Epithelial cell of proximal tubule (primary cell): ENCODE results near the gene SEZ6L2. TPM values are rescaled to one million over a fixed set of nuclear protein-coding genes. Genes with fewer than 3 reads are reported as not detected.
"Not testable (repeated sequence)": the region's sequence is repeated elsewhere in the genome, so short reads cannot be mapped to it uniquely, and the experiment has no call there.

Experiments
- DNase-seq: peaks from one replicate; pipeline ENCODE4 v3.0.0-alpha.2; 2011; ENCODE audit warnings: low read depth
- H3K4me3 ChIP-seq: 2 replicates; pipeline ENCODE4 v1.5.1; 2011; ENCODE audit warnings: low read depth, mild to moderate bottlenecking, low read length
- CTCF ChIP-seq: conservative IDR thresholded peaks from 2 replicates; pipeline ENCODE4 v1.5.1; 2012; ENCODE audit warnings: low read depth, mild to moderate bottlenecking, low read length
- total RNA-seq: library from RNA; depleted of rRNA; stranded (reverse); fragments of >200 nt; gene quantifications from 2 replicates; pipeline ENCODE4 v1.2.3, GENCODE V29; 2015

Gene SEZ6L2
- 2.2 and 12.8 TPM in 2 replicates for total RNA-seq

- peak; percentile 70 for DNase-seq
- H3K4me3 ChIP-seq, result peak within 1 kb of the TSS; percentile 63
- TF ChIP-seq CTCF, result peak; percentile 45
Measured at GRCh38 chr16:29899516-29900101, at the start of gene SEZ6L2. TSS of gene SEZ6L2 (minus strand) at chr16:29899550. CDS start at chr16:29899019, 531 bp downstream.

GRCh38 chr16:29947897-29948296 lies 48.5 kb upstream of the SEZ6L2 start:
- DNase-seq, result no peak
- TF ChIP-seq CTCF, result no peak
- H3K4me3 ChIP-seq, result no peak overlapping the region

- DNase-seq, result peak; percentile 99
- peak; percentile 57 for TF ChIP-seq CTCF
- peak overlapping the region; percentile 47 for H3K4me3 ChIP-seq
Measured at GRCh38 chr16:29943846-29944799, 44.8 kb upstream of the SEZ6L2 start.

- no peak for TF ChIP-seq CTCF
- DNase-seq, result no peak
- H3K4me3 ChIP-seq, result no peak overlapping the region
Measured at GRCh38 chr16:29940656-29941055, 41.3 kb upstream of the SEZ6L2 start.

GRCh38 chr16:29931750-29932149 lies 32.4 kb upstream of the SEZ6L2 start:
- not testable (repeated sequence) for DNase-seq, H3K4me3 ChIP-seq

GRCh38 chr16:29927070-29927905 lies 27.9 kb upstream of the SEZ6L2 start:
- peak overlapping the region; percentile 95 for H3K4me3 ChIP-seq
- DNase-seq, result no peak
- no peak for TF ChIP-seq CTCF

- no peak for DNase-seq
- TF ChIP-seq CTCF, result no peak
- H3K4me3 ChIP-seq, result peak overlapping the region; percentile 95
Measured at GRCh38 chr16:29926711-29927052, 27.3 kb upstream of the SEZ6L2 start.
